Measurements from ENCODE around the gene ATP5ME.
A peak's percentile ranks its signal among the peaks of the same experiment; 100 is the strongest.

ATP5ME gene

GRCh38 chr4:718460-718859, 44.4 kb upstream of the ATP5ME start:
- Mint-ChIP-seq H3K4me1 (peaks cover 13% of the 10 kb centered on the region), H3K27ac (peak overlapping the region; percentile 48), H3K9me3 (no peaks in the 10 kb centered on the region), H3K27me3 (ENCODE audit: low read depth, poor library complexity) (no peaks in the 10 kb centered on the region), H3K4me3 (no peak overlapping the region), H3K36me3 (ENCODE audit: low read depth) (peaks cover 62% of the 10 kb centered on the region)
- TF ChIP-seq CTCF (IDR thresholded peaks at IDR 0.05) = no peak
- DNase-seq = no peak

DNA sequence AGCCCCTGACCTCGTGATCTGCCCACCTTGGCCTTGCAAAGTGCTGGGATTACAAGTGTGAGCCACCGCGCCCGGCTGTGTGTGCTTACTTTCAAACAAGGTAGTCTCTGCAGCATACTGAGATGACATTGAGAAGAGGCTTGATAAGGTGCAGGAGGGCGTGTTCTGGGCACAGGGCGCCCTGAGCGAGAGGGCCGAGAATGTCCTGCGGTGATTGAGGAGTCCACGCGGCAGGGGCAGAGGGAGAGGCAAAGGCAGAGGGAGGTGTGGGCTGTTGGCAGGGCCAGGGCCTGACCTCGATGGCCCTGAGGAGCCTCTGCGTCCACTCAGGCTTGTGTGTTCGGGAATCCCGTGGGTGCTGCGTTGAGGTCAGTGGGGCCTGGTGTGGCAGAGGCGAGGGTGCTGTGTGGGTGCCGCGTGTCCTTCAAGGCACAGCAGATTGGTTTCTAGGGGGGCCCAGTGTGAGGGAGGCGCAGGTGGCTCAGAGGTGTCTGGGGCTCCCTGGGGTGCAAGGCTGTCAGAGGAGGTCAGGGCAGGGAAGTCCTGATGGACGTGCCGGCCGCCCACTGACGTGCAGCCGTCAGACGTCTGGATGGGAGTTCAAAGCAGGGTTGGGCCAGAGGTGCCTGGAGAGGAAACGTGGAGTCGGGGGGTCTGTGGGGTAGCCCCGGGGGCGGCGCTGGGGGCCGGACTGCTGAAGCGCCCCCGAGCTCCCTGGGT, 43.7 kb upstream of the ATP5ME start:
- Mint-ChIP-seq H3K27me3 (ENCODE audit: low read depth, poor library complexity) (no peaks in the 10 kb centered on the region), H3K4me3 (no peak overlapping the region), H3K27ac (peak overlapping the region; percentile 99), H3K36me3 (ENCODE audit: low read depth) (peaks cover 55% of the 10 kb centered on the region), H3K9me3 (no peaks in the 10 kb centered on the region), H3K4me1 (peaks cover 13% of the 10 kb centered on the region)
- no peak for TF ChIP-seq CTCF (IDR thresholded peaks at IDR 0.05)
- no peak for DNase-seq

DNA sequence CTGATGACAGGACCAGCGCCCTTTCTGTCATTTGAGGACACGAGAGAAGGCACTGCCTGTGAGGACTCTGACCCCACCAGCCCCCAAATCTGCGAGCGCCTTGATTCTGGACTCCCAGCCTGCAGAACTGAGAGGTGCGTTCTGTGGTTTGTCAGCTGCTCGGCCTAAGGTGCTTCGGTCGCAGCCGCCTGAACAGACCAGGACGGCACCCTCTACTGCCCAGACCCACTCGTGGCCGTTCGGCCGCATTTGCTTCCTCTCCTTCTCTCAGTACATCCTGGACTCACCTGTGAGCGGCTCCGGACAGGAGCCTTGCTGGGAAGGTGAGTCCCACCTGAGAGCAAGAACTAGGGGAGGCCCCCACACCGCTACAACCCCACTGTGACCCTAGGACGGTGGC, 40.0 kb upstream of the ATP5ME start:
- no peak overlapping the region for H3K27ac Mint-ChIP-seq
- peaks cover 17% of the 10 kb centered on the region for H3K9me3 Mint-ChIP-seq
- no peak for TF ChIP-seq CTCF (IDR thresholded peaks at IDR 0.05)

GRCh38 chr4:712916-713632, 39.0 kb upstream of the ATP5ME start:
- Mint-ChIP-seq H3K27ac (no peak overlapping the region), H3K4me1 (peaks cover 32% of the 10 kb centered on the region), H3K9me3 (peaks cover 23% of the 10 kb centered on the region), H3K36me3 (ENCODE audit: low read depth) (peaks cover 56% of the 10 kb centered on the region), H3K27me3 (ENCODE audit: low read depth, poor library complexity) (no peaks in the 10 kb centered on the region), H3K4me3 (no peak overlapping the region)
- TF ChIP-seq CTCF (IDR thresholded peaks at IDR 0.05) = no peak
- DNase-seq = no peak

More for the DNA sequence above, 40.0 kb upstream of the ATP5ME start:
- no peak overlapping the region for H3K4me3 Mint-ChIP-seq
- peaks cover 49% of the 10 kb centered on the region for H3K36me3 Mint-ChIP-seq (ENCODE audit: low read depth)
- no peak for DNase-seq
- peaks cover 31% of the 10 kb centered on the region for H3K4me1 Mint-ChIP-seq
- no peaks in the 10 kb centered on the region for H3K27me3 Mint-ChIP-seq (ENCODE audit: low read depth, poor library complexity)

DNA sequence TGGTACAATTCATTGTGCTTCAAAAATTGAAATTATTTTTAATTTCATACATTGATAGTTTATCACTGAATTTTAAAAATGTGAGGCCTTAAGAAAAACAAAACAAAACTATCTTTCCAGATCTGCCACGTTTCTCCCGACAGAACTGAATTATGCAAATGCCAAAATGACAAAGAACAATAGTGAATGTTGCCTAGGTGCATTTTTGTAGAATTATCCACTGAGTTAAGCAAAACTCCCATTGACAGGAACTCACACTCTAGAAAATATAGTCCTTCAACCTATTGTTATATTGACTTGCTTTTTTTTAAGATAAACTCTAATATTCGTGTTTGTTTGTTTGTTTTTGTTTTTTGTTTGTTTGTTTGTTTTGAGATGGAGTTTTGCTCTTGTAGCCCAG, 38.0 kb upstream of the ATP5ME start:
- Mint-ChIP-seq H3K4me1 (peaks cover 25% of the 10 kb centered on the region), H3K4me3 (no peak overlapping the region), H3K36me3 (ENCODE audit: low read depth) (peaks cover 49% of the 10 kb centered on the region), H3K9me3 (peaks cover 23% of the 10 kb centered on the region), H3K27me3 (ENCODE audit: low read depth, poor library complexity) (no peaks in the 10 kb centered on the region), H3K27ac (no peak overlapping the region)
- no peak for TF ChIP-seq CTCF (IDR thresholded peaks at IDR 0.05)
- no peak for DNase-seq

All from nephron progenitor cell (in vitro differentiated cells).